Tongue (tissue), 2 donors: Measurements from ENCODE around the gene KYNU. TPM values are rescaled to one million over a fixed set of nuclear protein-coding genes. Genes with fewer than 3 reads are reported as not detected.

Experiments used
- DNase-seq: peaks from one replicate; pipeline ENCODE4 v3.0.0-alpha.2; 2015
- total RNA-seq: library from RNA; depleted of rRNA; stranded (reverse); fragments of >200 nt; gene quantifications from one replicate; pipeline ENCODE4 v1.2.3, GENCODE V29; 2014

Gene KYNU
- total RNA-seq, 1 donor from 2014 or later, result 0.62 TPM

DNA sequence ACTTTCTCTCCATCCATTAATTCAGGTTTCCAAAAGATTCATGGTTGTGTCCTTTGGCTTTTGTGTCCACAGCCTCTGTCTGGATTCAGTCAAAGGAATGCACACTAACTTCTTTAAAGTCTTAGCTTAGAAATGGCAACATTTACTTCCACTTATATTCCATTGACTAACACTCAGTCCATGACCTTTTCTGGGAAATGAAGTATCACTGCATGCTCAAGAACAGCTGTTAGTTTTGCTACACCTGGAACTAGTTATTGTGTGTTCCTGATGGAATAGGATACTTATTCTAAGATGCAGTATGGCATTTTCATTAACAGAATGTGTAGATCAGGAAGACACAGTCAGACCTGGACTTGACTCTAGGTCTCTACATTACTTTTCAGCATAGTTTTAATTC, 88.8 kb downstream of the KYNU start:
- peak; percentile 5 for DNase-seq

DNA sequence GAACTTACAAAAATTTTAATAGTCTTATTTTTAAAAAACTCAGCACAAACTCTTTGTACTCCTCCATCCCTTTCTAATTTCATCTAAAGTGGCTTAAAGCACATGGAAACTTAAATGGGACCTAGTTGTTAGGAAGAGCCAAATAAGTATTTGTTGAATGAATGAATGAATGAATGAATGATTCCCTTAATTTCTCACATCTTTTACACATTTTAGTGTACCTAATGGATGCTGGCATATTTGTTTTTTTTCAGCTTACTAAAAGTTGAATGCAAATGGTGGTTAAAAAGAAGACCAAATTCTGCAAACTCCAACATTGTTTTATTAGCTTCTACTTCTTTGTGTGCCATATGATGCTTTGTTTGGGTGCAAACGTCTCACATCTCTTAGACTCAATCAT, 89.6 kb downstream of the KYNU start:
- no peak for DNase-seq

DNA sequence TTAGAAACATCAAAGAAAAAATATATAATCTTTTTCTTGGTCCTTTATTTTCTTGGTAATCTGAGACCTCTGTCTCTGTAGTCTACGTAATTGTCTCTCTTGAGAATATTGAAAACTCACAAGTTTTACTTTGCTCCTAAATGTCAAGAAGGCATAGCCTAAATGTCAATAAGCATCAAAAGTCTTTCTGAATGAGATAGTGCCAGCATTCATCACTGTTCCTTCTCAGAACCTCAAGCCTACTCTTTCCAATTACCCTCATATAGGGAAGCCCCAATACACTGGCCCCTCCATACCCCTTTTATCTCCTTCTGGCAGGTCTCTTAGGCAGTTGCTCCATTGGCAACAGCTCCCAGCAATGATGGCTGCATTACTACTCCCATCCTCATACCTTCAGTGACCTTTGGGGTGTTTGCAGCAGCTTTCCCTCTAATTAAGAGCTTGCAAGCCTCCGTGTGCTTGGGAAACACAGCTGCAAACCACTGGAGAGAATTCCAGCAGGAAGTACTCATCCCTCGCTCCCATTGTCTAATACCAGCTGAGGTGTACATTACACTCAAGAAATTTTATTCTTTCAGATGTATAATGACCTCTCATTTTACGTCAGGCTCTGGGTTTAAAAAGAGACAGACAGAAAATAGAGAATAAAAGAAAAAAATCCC, 95.8 kb downstream of the KYNU start:
- DNase-seq, result peak; percentile 14

DNA sequence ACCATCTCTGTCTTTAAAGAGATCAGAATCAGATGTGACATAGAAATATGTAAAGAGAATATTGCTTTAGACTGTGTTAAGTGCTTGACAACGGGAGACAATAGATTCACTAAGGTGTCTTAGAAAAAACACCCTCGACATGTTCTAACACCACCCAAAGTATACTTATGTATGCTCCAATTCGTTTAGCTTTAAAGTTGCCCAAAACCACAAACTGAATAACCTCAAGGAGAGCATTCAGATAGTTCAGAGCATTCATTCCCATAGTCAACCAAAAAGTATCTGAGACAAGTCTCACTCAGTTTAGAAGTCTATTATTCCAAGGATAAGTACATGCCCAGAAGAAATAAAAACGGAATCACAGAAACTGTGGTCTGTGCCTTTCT, 96.4 kb downstream of the KYNU start:
- DNase-seq, result no peak

DNA sequence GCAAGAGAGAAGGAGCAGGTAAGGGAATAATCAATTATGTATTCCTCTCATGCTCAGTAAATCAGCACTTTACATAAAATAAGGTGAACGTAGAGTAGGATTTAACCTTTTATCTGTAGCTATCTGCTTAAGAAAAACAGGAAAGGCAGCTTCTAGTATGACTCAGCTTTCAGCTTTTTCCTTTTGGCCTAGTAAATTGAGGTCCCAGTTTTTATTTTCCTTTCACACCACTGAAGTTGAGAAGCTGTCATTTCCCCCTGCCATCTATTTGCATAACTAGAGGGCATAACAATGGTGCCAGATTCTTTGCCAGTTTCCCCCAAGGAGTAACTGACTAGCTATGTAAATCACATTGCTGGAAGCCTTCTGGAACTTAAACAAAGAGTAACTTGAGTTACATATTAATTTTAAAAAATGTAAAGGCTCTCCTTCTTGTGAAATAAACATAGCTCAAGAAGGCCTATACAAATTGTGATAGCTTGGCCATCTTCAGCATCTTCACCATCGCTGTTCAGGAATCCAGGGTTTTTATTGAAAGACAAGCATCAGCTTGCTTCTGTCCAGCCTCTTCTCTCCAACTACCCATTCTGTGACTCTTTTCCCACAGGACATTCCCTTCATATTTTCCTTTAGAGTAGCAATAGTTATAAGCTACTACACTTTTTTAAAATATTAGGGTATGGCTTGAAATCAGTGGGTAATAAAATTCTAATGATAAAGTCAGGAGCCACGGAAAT, 97.0 kb downstream of the KYNU start:
- DNase-seq, result peak; percentile 16

DNA sequence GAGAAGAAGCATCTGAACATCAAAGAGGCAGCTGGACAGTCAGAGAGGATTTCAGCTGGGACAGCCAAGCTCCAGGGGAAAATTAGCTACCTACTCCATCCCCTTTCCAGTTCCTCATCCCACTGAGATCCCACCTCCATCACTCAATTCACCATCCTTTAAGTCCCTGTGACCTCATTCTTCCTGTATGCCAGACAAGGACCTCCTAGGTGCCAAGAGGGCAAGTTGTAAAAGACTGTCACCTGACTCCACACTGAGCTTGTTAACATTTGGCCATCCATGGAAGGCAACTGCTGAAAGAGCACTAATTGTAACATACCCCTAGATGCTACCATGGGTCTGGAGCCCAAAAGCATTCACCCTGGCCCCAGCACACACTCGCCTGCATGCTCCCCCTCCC, 97.8 kb downstream of the KYNU start:
- no peak for DNase-seq

DNA sequence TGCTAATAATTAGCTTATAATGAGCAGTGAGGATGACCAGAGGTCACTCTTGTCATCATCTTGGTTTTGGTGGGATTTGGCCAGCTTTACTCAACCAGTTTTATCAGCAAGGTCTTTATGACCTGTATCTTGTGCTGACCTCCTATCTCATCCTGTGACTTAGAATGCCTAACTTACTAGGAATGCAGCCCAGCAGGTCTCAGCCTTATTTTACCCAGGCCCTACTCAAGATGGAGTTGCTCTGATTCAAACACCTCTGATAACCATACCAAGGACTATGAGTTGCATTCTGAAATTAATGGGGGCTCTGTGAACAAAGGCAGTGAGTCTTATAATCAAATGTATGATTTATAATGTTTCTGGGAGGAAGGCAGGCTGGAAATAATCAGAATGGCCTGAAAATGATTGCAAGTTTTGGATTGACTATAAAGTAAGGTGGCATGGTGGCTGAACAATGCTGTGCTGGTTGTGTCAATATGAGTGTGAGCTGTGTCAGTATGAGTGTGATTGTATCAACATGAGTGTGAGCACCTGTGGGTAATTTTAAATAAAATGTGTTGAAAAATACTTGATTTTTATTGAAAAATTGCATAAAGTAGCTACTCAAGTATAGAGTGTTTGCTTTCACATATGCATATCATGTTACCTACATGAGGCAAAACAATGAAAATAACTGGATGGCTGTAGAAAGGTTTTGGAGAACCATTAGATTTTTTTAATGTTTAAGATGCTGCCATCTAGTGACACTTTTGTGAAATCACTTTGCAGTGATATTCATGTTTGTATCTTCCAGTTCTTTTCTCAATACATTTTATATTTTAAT, 103.0 kb downstream of the KYNU start:
- DNase-seq, result peak; percentile 32

DNA sequence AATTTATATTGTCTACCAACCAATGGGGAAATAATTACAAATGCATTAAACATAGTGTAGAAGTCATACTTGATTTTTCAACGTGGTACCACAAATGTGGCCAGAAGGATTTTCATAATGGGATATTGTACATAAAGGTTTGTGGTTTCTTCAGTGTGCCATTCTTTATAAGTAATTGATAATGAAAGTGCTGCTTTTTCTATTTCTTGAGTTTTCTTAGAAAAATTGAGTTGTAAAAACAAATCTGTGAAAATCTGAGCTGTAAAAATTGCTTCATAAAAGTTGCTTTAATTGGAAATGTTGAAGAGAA, 103.6 kb downstream of the KYNU start:
- DNase-seq, result no peak

DNA sequence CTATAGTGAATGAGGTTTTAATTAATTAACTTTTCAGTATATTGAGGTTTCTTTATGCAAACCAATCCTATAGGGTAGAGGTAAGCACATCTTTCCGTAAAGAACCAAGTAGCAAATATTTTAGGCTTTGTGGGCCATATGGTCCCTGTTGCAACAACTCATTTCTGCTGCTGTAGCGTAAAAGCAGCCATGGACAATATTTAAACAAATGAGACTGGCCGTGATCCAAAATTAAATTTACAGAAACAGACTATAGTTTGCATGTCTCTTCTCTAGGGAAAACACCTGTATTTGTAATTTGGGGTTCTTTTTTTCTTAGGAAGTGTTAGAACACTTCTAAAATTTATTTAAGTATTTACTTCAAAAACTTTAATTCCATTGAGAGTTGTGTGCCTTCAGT, 104.3 kb downstream of the KYNU start:
- DNase-seq, result peak; percentile 65

DNA sequence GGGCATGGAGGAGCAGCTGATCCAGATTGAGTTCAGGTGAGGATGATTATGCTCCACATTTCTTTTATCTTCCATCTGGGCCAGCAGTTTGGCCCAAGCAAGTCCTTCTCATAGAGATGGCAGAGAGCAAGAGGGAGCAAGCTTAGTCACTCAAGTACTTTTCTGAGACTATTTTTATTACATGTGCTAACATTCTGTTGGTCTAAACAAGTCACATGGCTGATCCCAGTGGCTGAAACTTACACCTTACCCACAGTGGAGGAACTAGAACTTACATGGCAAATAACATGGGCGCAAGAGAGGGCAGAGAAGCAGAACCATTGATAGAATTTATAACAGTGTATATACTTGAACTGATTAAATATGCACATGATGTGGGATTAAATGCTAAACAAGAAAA, 105.7 kb downstream of the KYNU start:
- no peak for DNase-seq

DNA sequence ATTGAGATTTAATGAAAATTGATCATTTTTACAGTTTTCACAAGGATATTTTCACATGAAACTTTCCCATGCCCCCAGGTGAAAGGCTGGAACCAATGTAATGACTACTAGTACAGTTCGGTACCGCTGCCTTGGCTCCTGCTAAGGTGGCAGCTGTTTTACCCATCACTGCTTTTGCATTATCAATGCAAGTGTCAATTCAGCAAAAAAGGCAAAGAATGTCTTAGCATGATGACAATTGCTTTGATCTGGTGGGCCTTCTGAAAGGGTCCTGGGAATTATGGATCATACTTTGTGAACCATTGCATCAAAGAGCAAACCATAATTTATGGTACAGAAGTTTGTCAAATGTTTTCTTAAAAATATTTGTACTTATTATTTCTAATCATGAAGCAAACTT, 107.2 kb downstream of the KYNU start:
- DNase-seq, result no peak

DNA sequence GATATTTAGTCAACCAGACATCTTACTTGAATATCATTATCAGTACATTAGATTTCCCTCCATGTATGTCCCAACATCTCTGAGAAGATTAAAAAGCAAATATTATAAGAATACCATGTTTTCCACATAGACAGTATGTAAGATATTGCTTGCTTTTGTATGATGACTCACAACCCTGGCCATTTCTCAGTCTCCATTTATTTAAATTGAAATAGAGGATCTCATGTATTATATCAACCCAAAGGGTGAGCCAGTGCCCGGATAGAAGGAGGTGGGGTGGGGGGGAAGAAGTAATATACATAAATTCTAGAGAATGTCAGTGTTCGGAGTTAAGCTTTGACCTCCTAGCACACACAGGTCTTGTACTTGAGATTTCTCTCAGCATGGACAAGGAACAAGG, 109.6 kb downstream of the KYNU start:
- DNase-seq, result no peak

DNA sequence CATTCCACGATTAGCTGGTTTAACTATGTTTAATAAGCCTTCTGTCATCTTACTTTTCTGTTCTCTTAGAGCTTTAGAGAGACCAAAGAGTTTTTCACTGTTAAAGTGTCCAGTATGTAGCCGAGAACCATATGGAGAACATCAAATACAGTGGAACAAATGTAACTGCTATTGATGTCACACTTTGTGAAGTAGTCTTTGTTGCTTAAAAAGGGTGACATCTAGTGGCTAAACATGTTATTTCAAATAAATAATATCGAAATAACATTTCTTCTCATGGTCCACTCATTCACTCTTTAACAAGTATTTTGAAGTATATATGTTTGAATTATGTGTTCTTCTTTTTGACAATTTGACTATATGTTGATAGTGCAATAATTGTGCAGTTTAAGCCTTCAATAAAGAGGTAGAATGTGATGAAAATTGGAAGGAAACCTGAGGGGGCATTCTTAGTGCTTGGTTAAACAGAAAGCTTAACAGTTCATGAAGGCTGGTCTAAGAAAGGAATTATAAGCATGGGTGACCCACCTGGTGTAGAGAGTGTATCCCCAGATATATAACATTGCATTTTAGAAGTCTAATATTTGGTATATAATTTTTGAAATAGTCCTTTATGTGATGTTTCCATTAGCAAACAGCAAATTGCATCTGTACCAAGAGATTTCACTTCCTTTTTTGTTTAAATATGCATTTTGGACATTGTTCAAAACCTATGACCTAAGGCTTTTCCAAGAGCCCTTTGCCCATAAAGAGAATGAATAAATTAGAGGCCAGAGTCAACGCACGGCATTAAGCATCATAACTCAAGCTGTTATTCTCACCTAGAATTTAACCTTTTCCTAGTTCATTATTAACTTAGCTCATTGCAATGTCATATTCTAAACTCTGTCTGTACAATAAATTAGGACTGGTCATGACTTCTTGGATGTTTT, 112.1 kb downstream of the KYNU start:
- peak; percentile 83 for DNase-seq

DNA sequence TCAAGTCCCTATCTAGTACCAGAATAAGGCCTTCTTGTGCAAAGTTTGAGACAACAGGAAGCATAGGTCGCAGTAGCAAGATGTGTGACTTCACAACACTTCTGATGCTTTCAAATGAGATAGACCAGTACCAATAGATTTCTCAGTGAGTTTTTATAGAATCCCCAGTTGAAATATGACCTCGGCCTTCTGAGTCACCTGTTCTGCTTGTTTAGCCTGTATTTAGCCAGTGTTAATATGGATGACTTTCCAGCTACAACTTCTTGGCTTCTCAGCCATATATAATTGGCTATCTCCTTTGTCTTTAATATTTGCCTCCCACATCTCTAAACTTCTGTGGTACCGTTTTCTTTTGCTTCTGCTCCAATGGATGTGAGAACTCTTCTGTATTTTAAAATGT, 113.8 kb downstream of the KYNU start:
- no peak for DNase-seq

DNA sequence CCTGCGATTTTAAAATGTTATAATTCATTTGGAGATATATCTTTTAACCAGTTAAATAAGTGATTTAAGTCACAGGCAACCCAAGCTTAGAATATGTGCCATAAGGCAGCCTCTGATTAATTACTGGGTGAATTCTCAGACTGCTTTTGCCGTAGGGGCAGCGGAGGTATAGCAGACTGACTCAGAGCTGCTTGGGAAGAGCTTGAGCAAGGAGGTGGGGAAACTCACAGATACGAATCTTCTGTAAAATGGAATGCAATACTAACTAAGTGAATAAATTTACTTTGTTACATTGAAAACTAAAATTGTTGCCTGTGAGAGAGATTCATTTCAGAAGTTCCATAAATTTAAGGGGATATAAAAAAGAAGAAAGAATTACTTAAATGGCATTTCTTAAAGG, 115.4 kb downstream of the KYNU start:
- no peak for DNase-seq

DNA sequence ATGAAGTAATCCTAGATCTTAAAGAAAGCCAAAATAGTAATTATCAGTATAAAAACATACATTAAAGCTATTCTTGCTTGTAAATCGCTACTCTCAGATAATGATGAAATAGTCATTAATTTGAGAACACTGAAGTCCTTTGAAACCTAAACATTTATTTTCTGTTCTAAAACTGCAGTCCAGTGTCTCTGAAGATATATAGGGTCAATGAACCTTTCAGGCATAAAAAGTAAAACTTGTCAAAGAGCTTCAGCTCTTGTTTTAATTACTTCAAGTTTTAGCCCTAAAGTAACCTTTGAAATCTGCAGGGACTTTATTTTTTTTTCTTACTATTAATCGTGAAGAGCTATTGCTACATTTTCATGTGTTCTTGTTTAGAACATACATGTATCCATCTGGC, 116.3 kb downstream of the KYNU start:
- DNase-seq, result no peak

DNA sequence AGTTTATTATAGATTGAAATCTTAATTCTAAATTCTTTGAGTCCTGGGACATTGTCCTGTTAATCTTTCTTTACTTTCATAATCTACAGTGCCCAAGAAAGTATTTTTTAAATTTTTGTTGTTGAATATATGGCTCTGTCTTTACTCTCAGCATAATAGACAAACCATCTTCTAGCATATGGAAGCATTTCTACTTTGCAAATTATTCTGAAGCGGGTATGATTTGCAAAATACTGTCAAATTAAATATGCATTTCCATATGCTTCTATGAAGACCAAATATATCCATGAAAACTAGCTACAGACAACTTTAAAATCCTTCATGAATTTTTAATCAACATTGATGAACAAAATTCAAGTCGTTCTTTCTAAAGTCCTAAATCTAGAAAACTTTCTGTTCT, 117.2 kb downstream of the KYNU start:
- no peak for DNase-seq

DNA sequence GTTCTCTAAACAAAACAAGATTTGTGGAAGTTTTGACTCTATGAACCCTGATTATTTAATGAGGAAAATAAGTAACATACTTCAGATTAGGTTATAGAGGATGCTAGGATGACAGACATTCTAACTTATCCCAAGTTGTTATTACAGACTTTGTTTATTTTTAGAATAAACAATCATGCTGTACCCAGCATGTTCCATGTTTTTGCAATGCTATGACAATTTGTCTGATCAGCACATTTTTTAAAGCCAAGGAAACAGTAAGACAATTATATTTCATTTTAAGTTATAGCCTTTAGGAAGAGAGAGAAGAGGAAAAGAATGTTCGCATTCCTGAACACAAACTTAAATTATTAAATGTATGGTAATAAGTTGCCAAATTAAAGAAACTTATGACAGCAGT, 119.8 kb downstream of the KYNU start:
- no peak for DNase-seq

DNA sequence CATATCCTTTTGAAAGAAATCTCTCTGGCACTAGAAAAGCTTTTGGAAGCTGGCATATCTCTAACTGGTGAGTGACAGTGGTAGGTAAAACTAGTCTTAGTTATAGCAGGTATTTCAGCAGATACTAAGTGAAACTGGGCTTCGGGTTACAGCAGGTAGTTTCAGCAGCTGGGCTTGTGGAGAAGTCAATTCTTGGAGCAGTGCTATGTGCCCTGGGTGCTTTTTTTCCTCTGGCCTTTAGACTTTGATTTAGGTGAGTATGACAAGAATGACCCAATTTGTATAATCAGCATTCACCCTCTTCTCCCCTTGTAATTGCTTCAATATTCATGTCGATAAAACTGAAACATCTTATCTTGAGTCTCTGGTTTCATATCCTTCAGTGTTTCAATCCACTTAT, 123.1 kb downstream of the KYNU start:
- DNase-seq, result no peak

DNA sequence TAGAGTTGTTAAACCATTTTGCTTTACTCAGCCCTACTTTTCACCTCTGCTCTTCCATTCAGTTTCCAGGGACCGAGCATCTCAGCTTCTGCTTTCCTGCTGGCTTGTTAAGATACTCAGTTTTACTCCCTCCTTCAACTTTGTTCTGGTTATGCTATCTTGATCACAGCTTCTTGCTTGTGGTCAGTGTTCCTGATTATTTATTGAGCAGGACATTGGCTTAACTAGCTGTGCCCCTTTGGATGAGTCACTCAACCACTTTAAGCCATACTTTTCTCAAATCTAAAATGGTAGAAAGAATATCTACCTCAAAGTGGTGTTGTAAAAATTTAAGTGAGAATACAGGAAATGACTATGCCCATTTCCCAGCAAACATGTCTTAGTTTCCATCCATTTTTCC, 124.0 kb downstream of the KYNU start:
- no peak for DNase-seq

DNA sequence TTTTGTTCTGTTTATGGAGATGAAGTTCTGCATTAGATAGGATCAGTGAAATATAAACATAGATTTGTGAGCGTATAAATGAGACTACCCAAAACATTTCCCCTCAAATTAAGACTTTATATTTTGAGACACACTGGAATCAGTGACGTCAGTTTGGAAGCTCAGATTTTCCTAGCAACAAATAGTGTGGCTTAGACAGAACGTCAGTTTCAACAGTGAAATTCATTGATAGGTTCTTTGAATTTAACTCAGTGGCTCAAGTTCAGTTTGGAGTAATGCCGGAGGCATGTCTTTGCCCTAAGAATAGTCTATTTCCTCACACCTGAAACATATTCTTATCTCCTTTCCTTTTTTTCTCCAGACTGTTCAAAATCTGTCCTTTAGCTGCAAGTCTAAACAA, 138.2 kb downstream of the KYNU start:
- DNase-seq, result no peak

DNA sequence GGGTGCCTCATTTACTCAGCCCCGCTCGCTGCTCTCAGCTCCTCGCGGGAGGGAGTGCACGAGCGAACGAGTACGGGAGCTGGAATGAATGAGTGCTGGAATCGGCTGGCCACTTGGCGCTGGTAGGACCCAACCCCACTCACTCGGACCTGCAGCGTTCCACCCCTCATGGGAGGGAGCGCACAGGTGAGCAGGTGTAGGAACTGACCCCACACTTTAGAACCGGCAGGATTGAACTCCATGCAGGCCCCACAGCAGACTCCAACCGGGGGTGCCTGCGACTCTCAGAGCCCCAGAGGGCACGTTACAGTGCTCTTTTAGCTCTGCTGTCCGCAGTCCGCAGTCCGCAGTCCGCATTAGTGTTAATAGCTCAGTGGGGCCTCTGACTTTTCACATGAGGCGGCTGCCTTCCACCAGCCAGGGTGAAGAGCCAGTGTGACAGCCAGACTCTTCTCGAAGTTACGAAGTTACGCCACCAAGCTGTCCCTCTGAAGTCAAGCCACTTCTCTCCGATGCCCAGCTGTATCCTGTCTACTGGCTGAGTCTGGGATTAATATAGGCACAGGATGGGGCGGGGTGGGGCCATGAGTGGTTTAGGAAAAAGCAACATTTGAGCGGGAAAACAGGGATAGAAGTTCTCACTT, 149.1 kb downstream of the KYNU start:
- DNase-seq, result peak; percentile 27
